Muscle of leg (tissue), 11 donors: ENCODE measurements around the gene ECSIT. TPM values are rescaled to one million over a fixed set of nuclear protein-coding genes. Genes with fewer than 3 reads are reported as not detected.

ENCODE experiments used
- DNase-seq: peaks from one replicate; pipeline ENCODE4 v3.0.0; 2013
- H3K27ac ChIP-seq: one replicate; pipeline ENCODE4 v1.5.1; 2013; ENCODE audit warnings: mild to moderate bottlenecking, low read length, control low read depth
- H3K27me3 ChIP-seq: one replicate; pipeline ENCODE4 v1.6.1; 2013; ENCODE audit warnings: low read length; ENCODE audit not compliant: control insufficient read depth, insufficient read depth
- H3K36me3 ChIP-seq: one replicate; pipeline ENCODE4 v1.6.1; 2013; ENCODE audit warnings: low read length; ENCODE audit not compliant: control insufficient read depth, insufficient read depth
- H3K4me1 ChIP-seq: one replicate; pipeline ENCODE4 v1.6.1; 2013; ENCODE audit warnings: low read length; ENCODE audit not compliant: control insufficient read depth, insufficient read depth
- H3K4me3 ChIP-seq: one replicate; pipeline ENCODE4 v1.5.1; 2013; ENCODE audit warnings: low read length, control low read depth
- H3K9me3 ChIP-seq: replicated peaks from 2 replicates; pipeline ENCODE4 v1.6.1; 2013; ENCODE audit warnings: low read depth, low read length; ENCODE audit not compliant: control insufficient read depth
- WGBS: methylation state at CpG from one replicate; pipeline ENCODE4 v1.1.5; 2013; ENCODE audit warnings: missing lambda C conversion rate; ENCODE audit not compliant: insufficient coverage; 5-methylcytosine and 5-hydroxymethylcytosine counted together
- polyA plus RNA-seq, 8 donors: library from polyadenylated mRNA; unstranded; fragments of 120-200 nt; gene quantifications; one replicate each; pipeline versions ENCODE4 v1.2.1 to v1.2.3, GENCODE V29; 2013; ENCODE audit warnings: inconsistent platforms in 1 of 8, low replicate concordance in 1 of 8; ENCODE audit not compliant: insufficient read length in 8 of 8, insufficient read depth in 1 of 8
- total RNA-seq: library from RNA; stranded (reverse); fragments of 120-200 nt; gene quantifications from one replicate; pipeline ENCODE4 v1.2.4, GENCODE V29; 2013

ECSIT gene
- total and polyA plus RNA-seq, 9 donors: 39.6 to 51.4 (median 44.3) TPM

- DNase-seq: peak; percentile 88
- H3K36me3 ChIP-seq: no peaks in the 10 kb centered on the region
- H3K27me3 ChIP-seq: peaks cover 13% of the 10 kb centered on the region
- peaks cover 36% of the 10 kb centered on the region for H3K4me1 ChIP-seq
- peak overlapping the region; percentile 80 for H3K27ac ChIP-seq
- 2% methylated on average over 40 of the region's 54 CpGs for WGBS
- peak overlapping the region; percentile 43 for H3K4me3 ChIP-seq
- H3K9me3 ChIP-seq: no peaks in the 10 kb centered on the region
These were observed 7.1 kb upstream of the ECSIT start for GRCh38 chr19:11535792-11536595.

- H3K27me3 ChIP-seq: peaks cover 9% of the 10 kb centered on the region
- H3K4me3 ChIP-seq: no peak overlapping the region
- peaks cover 29% of the 10 kb centered on the region for H3K4me1 ChIP-seq
- WGBS: 55% methylated on average over 2 of the region's 5 CpGs
- no peaks in the 10 kb centered on the region for H3K36me3 ChIP-seq
- H3K27ac ChIP-seq: no peak overlapping the region
- DNase-seq: peak; percentile 50
- H3K9me3 ChIP-seq: no peaks in the 10 kb centered on the region
These were observed 6.0 kb upstream of the ECSIT start for GRCh38 chr19:11534948-11535347.

GRCh38 chr19:11534538-11534937, 5.6 kb upstream of the ECSIT start:
- Histone ChIP-seq H3K4me3 (no peak overlapping the region), H3K4me1 (peaks cover 25% of the 10 kb centered on the region), H3K9me3 (no peaks in the 10 kb centered on the region), H3K36me3 (no peaks in the 10 kb centered on the region), H3K27me3 (peaks cover 8% of the 10 kb centered on the region), H3K27ac (no peak overlapping the region)
- DNase-seq: no peak
- 64% methylated on average over 1 of the region's 1 CpG for WGBS

- Histone ChIP-seq H3K4me1 (peaks cover 16% of the 10 kb centered on the region), H3K36me3 (no peaks in the 10 kb centered on the region), H3K4me3 (no peak overlapping the region), H3K9me3 (no peaks in the 10 kb centered on the region), H3K27me3 (no peaks in the 10 kb centered on the region), H3K27ac (no peak overlapping the region)
- DNase-seq: peak; percentile 74
- WGBS: 15% methylated on average over 5 of the region's 9 CpGs
These were observed 1.5 kb upstream of the ECSIT start for GRCh38 chr19:11530432-11530831.

- Histone ChIP-seq H3K27ac (no peak overlapping the region), H3K4me3 (no peak overlapping the region), H3K9me3 (no peaks in the 10 kb centered on the region), H3K27me3 (no peaks in the 10 kb centered on the region), H3K36me3 (peaks cover 23% of the 10 kb centered on the region), H3K4me1 (no peaks in the 10 kb centered on the region)
- DNase-seq: no peak
- 89% methylated on average over 9 of the region's 9 CpGs for WGBS
These were observed 9.8 kb downstream of the ECSIT start for GRCh38 chr19:11519138-11519537.

- Histone ChIP-seq H3K4me3 (no peak overlapping the region), H3K36me3 (peaks cover 40% of the 10 kb centered on the region), H3K4me1 (no peaks in the 10 kb centered on the region), H3K9me3 (no peaks in the 10 kb centered on the region), H3K27ac (no peak overlapping the region), H3K27me3 (no peaks in the 10 kb centered on the region)
- 94% methylated on average over 20 of the region's 20 CpGs for WGBS
- DNase-seq: no peak
These were observed 15.0 kb downstream of the ECSIT start for GRCh38 chr19:11513946-11514345.

GRCh38 chr19:11510444-11510843, 18.5 kb downstream of the ECSIT start:
- 63% methylated on average over 2 of the region's 8 CpGs for WGBS
- H3K9me3 ChIP-seq: no peaks in the 10 kb centered on the region
- H3K27ac ChIP-seq: no peak overlapping the region
- H3K4me1 ChIP-seq: peaks cover 8% of the 10 kb centered on the region
- no peak for DNase-seq
- H3K27me3 ChIP-seq: no peaks in the 10 kb centered on the region
- H3K4me3 ChIP-seq: no peak overlapping the region
- peaks cover 25% of the 10 kb centered on the region for H3K36me3 ChIP-seq

GRCh38 chr19:11507370-11508078, 21.4 kb downstream of the ECSIT start:
- 89% methylated on average over 9 of the region's 18 CpGs for WGBS
- Histone ChIP-seq H3K36me3 (peaks cover 10% of the 10 kb centered on the region), H3K27ac (no peak overlapping the region), H3K4me3 (no peak overlapping the region), H3K4me1 (peaks cover 14% of the 10 kb centered on the region), H3K27me3 (no peaks in the 10 kb centered on the region), H3K9me3 (no peaks in the 10 kb centered on the region)
- no peak for DNase-seq

GRCh38 chr19:11506967-11507366, 22.0 kb downstream of the ECSIT start:
- DNase-seq: no peak
- H3K4me3 ChIP-seq: no peak overlapping the region
- 89% methylated on average over 4 of the region's 6 CpGs for WGBS
- H3K9me3 ChIP-seq: no peaks in the 10 kb centered on the region
- peaks cover 10% of the 10 kb centered on the region for H3K36me3 ChIP-seq
- peaks cover 14% of the 10 kb centered on the region for H3K4me1 ChIP-seq
- H3K27ac ChIP-seq: no peak overlapping the region
- H3K27me3 ChIP-seq: no peaks in the 10 kb centered on the region

- no peaks in the 10 kb centered on the region for H3K27me3 ChIP-seq
- peaks cover 6% of the 10 kb centered on the region for H3K36me3 ChIP-seq
- WGBS: 19% methylated on average over 18 of the region's 20 CpGs
- peak overlapping the region; percentile 82 for H3K27ac ChIP-seq
- DNase-seq: no peak
- no peaks in the 10 kb centered on the region for H3K9me3 ChIP-seq
- peaks cover 14% of the 10 kb centered on the region for H3K4me1 ChIP-seq
- peak overlapping the region; percentile 65 for H3K4me3 ChIP-seq
These were observed 22.8 kb downstream of the ECSIT start for GRCh38 chr19:11506101-11506555.
